ENCODE measurements around the gene PTPRD. TPM values are rescaled to one million over a fixed set of nuclear protein-coding genes. Genes with fewer than 3 reads are reported as not detected.

PTPRD gene
- total RNA-seq, 2 experiments from 2014 or later: not detected

GRCh38 chr9:8437259-8437658 is 2175.5 kb downstream of the PTPRD start:
- H3K9me3 Mint-ChIP-seq (ENCODE audit: insufficient read depth): no peaks in the 10 kb centered on the region
- H3K4me3 Mint-ChIP-seq: no peak overlapping the region
- no peak overlapping the region for H3K27ac Mint-ChIP-seq
- no peaks in the 10 kb centered on the region for H3K4me1 Mint-ChIP-seq (ENCODE audit: low read depth)
- no peak for ATAC-seq
- H3K36me3 Mint-ChIP-seq (ENCODE audit: low read depth): no peaks in the 10 kb centered on the region
- DNase-seq: no peak
- POLR2A ChIA-PET: interaction anchor here (0.6 kb wide), 1 partner anchor 245 kb away, joined by 4 read pairs; no protein-coding TSS in a partner anchor
- no peaks in the 10 kb centered on the region for H3K27me3 Mint-ChIP-seq (ENCODE audit: low read depth)
- CTCF ChIA-PET: no interaction called here

DNA sequence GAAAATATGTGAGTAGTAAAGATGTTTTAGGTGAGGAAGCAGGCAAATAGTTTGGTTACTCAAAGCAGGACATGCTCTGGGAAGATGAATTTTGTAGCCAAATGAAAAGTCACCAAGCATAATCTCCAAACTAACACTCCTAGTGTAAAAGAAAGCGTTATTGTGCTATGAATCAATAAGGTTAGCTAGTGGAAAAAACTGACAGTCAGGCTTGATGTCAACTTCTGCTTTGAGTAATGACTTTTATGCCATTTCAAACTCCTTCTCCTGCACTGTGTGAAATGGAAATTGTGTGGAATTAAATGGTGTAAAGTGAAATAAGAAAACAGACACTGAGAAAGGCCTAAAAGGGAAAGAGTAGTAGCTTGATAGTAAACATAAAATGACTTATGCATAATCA is 2176.0 kb downstream of the PTPRD start:
- DNase-seq: no peak
- Mint-ChIP-seq H3K4me3 (no peak overlapping the region), H3K36me3 (ENCODE audit: low read depth) (no peaks in the 10 kb centered on the region), H3K27ac (no peak overlapping the region), H3K27me3 (ENCODE audit: low read depth) (no peaks in the 10 kb centered on the region), H3K4me1 (ENCODE audit: low read depth) (no peaks in the 10 kb centered on the region), H3K9me3 (ENCODE audit: insufficient read depth) (no peaks in the 10 kb centered on the region)
- POLR2A ChIA-PET: no interaction called here
- ATAC-seq: no peak
- CTCF ChIA-PET: no interaction called here

DNA sequence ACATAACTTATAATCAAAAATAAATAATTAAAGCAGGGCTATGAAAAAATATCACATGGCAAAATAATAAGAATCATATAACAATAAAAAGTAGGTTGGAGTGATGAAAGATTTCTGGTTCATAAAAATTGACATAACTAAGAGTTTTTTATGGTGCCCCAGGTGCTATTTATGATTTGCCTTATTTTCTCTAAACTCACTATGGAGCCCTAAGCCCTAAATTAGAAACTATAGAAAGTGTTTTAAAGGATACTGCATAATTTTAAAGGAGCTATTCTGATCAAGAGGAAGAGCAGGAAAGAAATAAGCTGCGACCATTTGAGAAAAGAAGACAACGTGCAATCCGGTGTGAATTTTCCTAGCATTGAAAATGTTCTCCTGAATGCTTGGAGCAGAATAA is 2178.2 kb downstream of the PTPRD start:
- no peaks in the 10 kb centered on the region for H3K9me3 Mint-ChIP-seq (ENCODE audit: insufficient read depth)
- no peak overlapping the region for H3K27ac Mint-ChIP-seq
- H3K4me1 Mint-ChIP-seq (ENCODE audit: low read depth): no peaks in the 10 kb centered on the region
- no peak overlapping the region for H3K4me3 Mint-ChIP-seq
- DNase-seq (no peak), ATAC-seq (no peak)
- CTCF ChIA-PET: no interaction called here
- no peaks in the 10 kb centered on the region for H3K27me3 Mint-ChIP-seq (ENCODE audit: low read depth)
- H3K36me3 Mint-ChIP-seq (ENCODE audit: low read depth): no peaks in the 10 kb centered on the region
- POLR2A ChIA-PET: no interaction called here

DNA sequence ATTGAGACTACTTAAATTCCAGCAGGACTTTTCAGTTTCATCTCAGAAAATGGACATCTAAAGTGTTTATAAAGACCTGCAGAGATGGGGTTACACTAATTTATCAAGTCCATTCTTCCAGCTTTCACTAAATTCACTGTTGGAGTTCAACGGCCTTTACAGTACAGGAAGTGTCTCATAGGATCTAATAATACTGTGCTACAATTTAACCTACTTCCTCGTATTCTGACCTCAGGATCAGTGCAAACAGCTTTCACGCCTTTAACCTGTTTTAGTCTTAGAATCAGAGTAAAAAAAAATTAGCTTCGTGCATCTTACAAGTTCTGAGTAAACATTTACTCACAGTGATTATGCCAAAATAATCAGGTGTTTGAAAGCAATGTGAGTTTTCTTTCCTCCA is 2180.6 kb downstream of the PTPRD start:
- H3K4me1 Mint-ChIP-seq (ENCODE audit: low read depth): peaks cover 16% of the 10 kb centered on the region
- H3K27ac Mint-ChIP-seq: no peak overlapping the region
- no peak for DNase-seq
- H3K4me3 Mint-ChIP-seq: no peak overlapping the region
- no peaks in the 10 kb centered on the region for H3K36me3 Mint-ChIP-seq (ENCODE audit: low read depth)
- H3K9me3 Mint-ChIP-seq (ENCODE audit: insufficient read depth): no peaks in the 10 kb centered on the region
- ChIA-PET POLR2A (no interaction called here), CTCF (interaction anchor here (1.2 kb wide), 1 partner anchor 9 kb away, joined by 3 read pairs; no protein-coding TSS in a partner anchor)
- H3K27me3 Mint-ChIP-seq (ENCODE audit: low read depth): no peaks in the 10 kb centered on the region
- ATAC-seq: no peak

DNA sequence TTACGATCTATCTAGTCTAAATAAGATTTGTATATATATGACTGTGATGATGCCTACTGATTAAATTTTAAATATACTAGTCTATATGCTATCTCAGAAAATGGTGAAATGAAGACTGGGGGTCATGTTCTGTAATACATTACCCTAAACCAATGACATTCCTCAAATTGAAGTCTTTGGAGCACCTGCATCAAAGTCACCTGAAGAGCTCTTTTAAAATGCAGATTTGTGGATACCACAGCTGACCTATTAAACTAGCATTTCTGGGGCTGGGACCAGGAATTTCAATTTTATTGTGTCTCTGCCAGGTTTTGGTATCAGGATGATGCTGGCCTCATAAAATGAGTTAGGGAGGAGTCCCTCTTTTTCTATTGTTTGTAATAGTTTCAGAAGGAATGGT is 2181.3 kb downstream of the PTPRD start:
- H3K4me1 Mint-ChIP-seq (ENCODE audit: low read depth): peaks cover 16% of the 10 kb centered on the region
- no peak overlapping the region for H3K4me3 Mint-ChIP-seq
- no peak for ATAC-seq
- H3K9me3 Mint-ChIP-seq (ENCODE audit: insufficient read depth): no peaks in the 10 kb centered on the region
- no peaks in the 10 kb centered on the region for H3K36me3 Mint-ChIP-seq (ENCODE audit: low read depth)
- no peak overlapping the region for H3K27ac Mint-ChIP-seq
- DNase-seq: no peak
- CTCF ChIA-PET: interaction anchor here (1.2 kb wide), 1 partner anchor 8 kb away, joined by 3 read pairs; no protein-coding TSS in a partner anchor
- POLR2A ChIA-PET: no interaction called here
- no peaks in the 10 kb centered on the region for H3K27me3 Mint-ChIP-seq (ENCODE audit: low read depth)

DNA sequence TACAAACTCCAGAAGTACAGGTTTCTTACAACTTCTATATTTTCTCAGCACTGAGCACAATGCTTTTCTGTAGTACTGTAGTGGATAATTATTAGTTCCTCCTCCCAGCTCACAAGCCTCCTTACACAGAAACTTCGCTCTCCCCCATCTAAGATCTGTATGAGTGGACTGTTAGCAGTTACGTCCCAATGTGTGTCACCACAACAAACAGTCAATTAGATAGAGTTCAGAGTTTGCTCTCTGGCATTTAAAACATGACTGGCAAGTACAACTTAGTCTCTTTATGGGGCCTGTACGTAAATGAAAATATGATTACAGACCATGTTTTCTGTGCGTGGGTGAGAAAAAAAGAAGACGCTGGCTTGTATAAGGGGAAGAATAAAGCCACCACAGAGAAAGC is 2181.9 kb downstream of the PTPRD start:
- ATAC-seq (no peak), DNase-seq (no peak)
- Mint-ChIP-seq H3K4me3 (no peak overlapping the region), H3K9me3 (ENCODE audit: insufficient read depth) (no peaks in the 10 kb centered on the region), H3K27me3 (ENCODE audit: low read depth) (no peaks in the 10 kb centered on the region), H3K36me3 (ENCODE audit: low read depth) (no peaks in the 10 kb centered on the region), H3K4me1 (ENCODE audit: low read depth) (peaks cover 16% of the 10 kb centered on the region), H3K27ac (no peak overlapping the region)
- ChIA-PET CTCF (interaction anchor here (1.2 kb wide), 1 partner anchor 8 kb away, joined by 3 read pairs; no protein-coding TSS in a partner anchor), POLR2A (no interaction called here)

- no peaks in the 10 kb centered on the region for H3K9me3 Mint-ChIP-seq (ENCODE audit: insufficient read depth)
- no peak overlapping the region for H3K4me3 Mint-ChIP-seq
- CTCF ChIA-PET: no interaction called here
- POLR2A ChIA-PET: no interaction called here
- peaks cover 16% of the 10 kb centered on the region for H3K4me1 Mint-ChIP-seq (ENCODE audit: low read depth)
- DNase-seq (no peak), ATAC-seq (no peak)
- H3K36me3 Mint-ChIP-seq (ENCODE audit: low read depth): no peaks in the 10 kb centered on the region
- H3K27ac Mint-ChIP-seq: no peak overlapping the region
- no peaks in the 10 kb centered on the region for H3K27me3 Mint-ChIP-seq (ENCODE audit: low read depth)
Observed at GRCh38 chr9:8429768-8430167, 2183.0 kb downstream of the PTPRD start.

DNA sequence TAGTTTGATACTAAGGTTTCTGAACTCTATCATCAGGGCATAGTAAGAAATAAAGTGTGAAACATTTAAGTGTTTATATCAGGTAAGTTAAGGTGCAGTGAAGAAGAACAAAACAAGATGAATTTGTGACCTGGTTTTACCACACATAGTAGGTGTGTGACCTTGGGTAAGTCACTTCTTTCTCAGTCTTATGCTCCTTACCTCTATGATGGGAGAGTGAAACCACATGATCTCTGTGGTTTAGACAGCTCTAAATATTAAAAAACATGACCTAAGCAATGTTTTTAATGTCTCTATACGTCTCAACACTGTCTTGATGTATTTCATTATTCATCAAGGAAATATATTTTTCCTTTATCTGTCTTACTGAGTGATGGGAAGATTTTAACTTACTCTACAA is 2183.6 kb downstream of the PTPRD start:
- ChIA-PET CTCF (no interaction called here), POLR2A (no interaction called here)
- no peak for DNase-seq
- peaks cover 16% of the 10 kb centered on the region for H3K4me1 Mint-ChIP-seq (ENCODE audit: low read depth)
- ATAC-seq: no peak
- H3K27ac Mint-ChIP-seq: no peak overlapping the region
- H3K9me3 Mint-ChIP-seq (ENCODE audit: insufficient read depth): no peaks in the 10 kb centered on the region
- no peaks in the 10 kb centered on the region for H3K36me3 Mint-ChIP-seq (ENCODE audit: low read depth)
- no peaks in the 10 kb centered on the region for H3K27me3 Mint-ChIP-seq (ENCODE audit: low read depth)
- H3K4me3 Mint-ChIP-seq: no peak overlapping the region

- ChIA-PET CTCF (no interaction called here), POLR2A (no interaction called here)
- H3K4me1 Mint-ChIP-seq (ENCODE audit: low read depth): peaks cover 16% of the 10 kb centered on the region
- no peak for ATAC-seq
- no peak overlapping the region for H3K4me3 Mint-ChIP-seq
- H3K27ac Mint-ChIP-seq: no peak overlapping the region
- no peaks in the 10 kb centered on the region for H3K27me3 Mint-ChIP-seq (ENCODE audit: low read depth)
- no peaks in the 10 kb centered on the region for H3K36me3 Mint-ChIP-seq (ENCODE audit: low read depth)
- H3K9me3 Mint-ChIP-seq (ENCODE audit: insufficient read depth): no peaks in the 10 kb centered on the region
- DNase-seq: no peak
Observed at GRCh38 chr9:8428389-8428788, 2184.4 kb downstream of the PTPRD start.

DNA sequence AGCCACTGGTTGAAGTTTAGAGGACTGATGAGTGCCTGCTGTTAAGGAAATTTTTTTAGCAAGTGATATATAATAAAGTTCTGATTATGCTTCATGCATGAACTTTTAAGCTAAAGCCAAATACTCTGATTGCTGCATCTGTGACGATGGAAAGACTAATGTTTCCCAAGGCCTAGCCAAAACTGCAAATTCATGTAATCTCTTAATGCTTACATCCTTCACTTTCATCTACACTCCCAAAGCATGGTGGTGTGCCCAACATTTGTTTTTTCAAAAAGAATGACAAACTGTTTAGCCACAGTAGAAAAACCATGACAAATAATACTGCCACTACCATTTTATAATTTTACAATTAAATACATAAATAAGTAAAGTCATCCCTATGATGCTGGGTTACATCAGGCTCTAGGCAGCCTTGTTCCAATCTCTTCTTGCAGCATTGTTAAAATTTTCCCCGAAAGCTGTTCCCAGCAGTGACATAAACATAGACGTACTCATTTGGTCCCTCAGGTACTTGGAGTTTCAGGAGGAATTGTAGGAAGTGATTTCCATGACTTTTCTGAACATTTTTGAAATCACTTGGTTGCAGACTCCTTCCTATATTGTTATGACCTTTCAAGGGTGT is 2187.9 kb downstream of the PTPRD start:
- ChIA-PET POLR2A (no interaction called here), CTCF (interaction anchor here (0.7 kb wide), 1 partner anchor 8 kb away, joined by 3 read pairs; no protein-coding TSS in a partner anchor)
- Mint-ChIP-seq H3K36me3 (ENCODE audit: low read depth) (no peaks in the 10 kb centered on the region), H3K27ac (no peak overlapping the region), H3K4me3 (no peak overlapping the region), H3K27me3 (ENCODE audit: low read depth) (no peaks in the 10 kb centered on the region), H3K9me3 (ENCODE audit: insufficient read depth) (no peaks in the 10 kb centered on the region), H3K4me1 (ENCODE audit: low read depth) (peaks cover 16% of the 10 kb centered on the region)
- ATAC-seq: no peak
- no peak for DNase-seq

GRCh38 chr9:8420416-8420815 is 2192.4 kb downstream of the PTPRD start:
- Mint-ChIP-seq H3K36me3 (ENCODE audit: low read depth) (no peaks in the 10 kb centered on the region), H3K27ac (no peak overlapping the region), H3K4me3 (no peak overlapping the region), H3K4me1 (ENCODE audit: low read depth) (no peaks in the 10 kb centered on the region), H3K27me3 (ENCODE audit: low read depth) (no peaks in the 10 kb centered on the region), H3K9me3 (ENCODE audit: insufficient read depth) (no peaks in the 10 kb centered on the region)
- no peak for ATAC-seq
- no peak for DNase-seq
- ChIA-PET CTCF (no interaction called here), POLR2A (interaction anchor here (0.6 kb wide), 1 partner anchor 57 kb away, joined by 3 read pairs; no protein-coding TSS in a partner anchor)

- Mint-ChIP-seq H3K36me3 (ENCODE audit: low read depth) (no peaks in the 10 kb centered on the region), H3K27me3 (ENCODE audit: low read depth) (no peaks in the 10 kb centered on the region), H3K9me3 (ENCODE audit: insufficient read depth) (no peaks in the 10 kb centered on the region), H3K4me1 (ENCODE audit: low read depth) (no peaks in the 10 kb centered on the region), H3K27ac (no peak overlapping the region), H3K4me3 (no peak overlapping the region)
- CTCF ChIA-PET: no interaction called here
- no peak for ATAC-seq
- POLR2A ChIA-PET: interaction anchor here (0.6 kb wide), 1 partner anchor 57 kb away, joined by 3 read pairs; no protein-coding TSS in a partner anchor
- DNase-seq: no peak
Observed at GRCh38 chr9:8419596-8420275, 2193.1 kb downstream of the PTPRD start.

Measured in activated CD8-positive, alpha-beta T cell treated with anti-CD3 and anti-CD28 coated beads, Interleukin-2, amount 10 ng/mL, durations not matched to agents 7 days and 5 days (primary cell).